ENCODE results near the gene HNRNPH1. TPM values are rescaled to one million over a fixed set of nuclear protein-coding genes. Genes with fewer than 3 reads are reported as not detected.

Gene HNRNPH1
- total RNA-seq, 1 experiment from 2014 or later: 865 TPM

DNA sequence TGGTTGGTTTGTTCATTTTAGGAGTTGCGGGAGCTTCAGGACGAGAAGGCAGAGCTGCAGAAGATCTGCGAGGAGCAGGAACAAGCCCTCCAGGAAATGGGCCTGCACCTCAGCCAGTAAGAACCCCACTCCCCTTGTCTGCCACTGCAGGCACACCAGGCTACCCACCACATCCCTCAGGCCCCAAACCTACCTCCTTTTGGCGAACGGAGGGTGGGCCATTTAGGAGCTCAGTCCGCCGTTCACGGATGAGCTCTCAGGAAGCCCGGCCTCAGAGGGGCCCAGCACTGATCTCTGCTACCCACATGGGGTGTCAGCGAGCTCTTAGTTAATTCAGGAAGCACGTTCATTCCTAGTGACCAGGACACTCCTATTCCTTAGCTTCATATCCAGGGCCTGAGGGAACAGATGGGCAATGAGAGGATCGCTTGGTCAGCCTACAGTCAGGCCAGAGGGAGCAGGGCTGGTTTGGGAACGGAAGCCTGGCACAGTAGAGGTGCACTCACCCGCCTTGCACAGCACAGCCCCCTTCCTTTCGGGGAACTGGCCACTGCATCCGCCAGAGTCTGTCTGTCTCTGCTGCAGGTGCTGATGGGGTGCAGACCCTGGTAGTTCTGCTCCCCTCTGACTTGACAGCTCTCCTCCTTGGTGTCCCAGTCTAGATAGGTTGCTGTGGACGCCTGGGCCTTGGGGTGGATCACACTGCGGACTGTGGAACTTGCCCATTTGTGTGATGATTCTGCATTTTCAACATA is 21.4 kb downstream of the HNRNPH1 start:
- POLR2A ChIA-PET: no interaction called here
- no peak for ATAC-seq
- no peak overlapping the region for H3K4me3 Mint-ChIP-seq
- no peak overlapping the region; the same call in 1 of the 2 replicates for H3K27ac Mint-ChIP-seq
- DNase-seq (ENCODE audit: low spot score): peak; percentile 10
- CTCF ChIA-PET: interaction anchor here (1.0 kb wide), 1 partner anchor 67 kb away, joined by 5 read pairs; no protein-coding TSS in a partner anchor
- H3K27me3 Mint-ChIP-seq (ENCODE audit: low read depth): no peaks in the 10 kb centered on the region
- peaks cover 47% of the 10 kb centered on the region for H3K36me3 Mint-ChIP-seq
- no peak for TF ChIP-seq GABPB1 (CRISPR knock-in tag; IDR thresholded peaks at IDR 0.05)
- TF ChIP-seq, protein P1, sequence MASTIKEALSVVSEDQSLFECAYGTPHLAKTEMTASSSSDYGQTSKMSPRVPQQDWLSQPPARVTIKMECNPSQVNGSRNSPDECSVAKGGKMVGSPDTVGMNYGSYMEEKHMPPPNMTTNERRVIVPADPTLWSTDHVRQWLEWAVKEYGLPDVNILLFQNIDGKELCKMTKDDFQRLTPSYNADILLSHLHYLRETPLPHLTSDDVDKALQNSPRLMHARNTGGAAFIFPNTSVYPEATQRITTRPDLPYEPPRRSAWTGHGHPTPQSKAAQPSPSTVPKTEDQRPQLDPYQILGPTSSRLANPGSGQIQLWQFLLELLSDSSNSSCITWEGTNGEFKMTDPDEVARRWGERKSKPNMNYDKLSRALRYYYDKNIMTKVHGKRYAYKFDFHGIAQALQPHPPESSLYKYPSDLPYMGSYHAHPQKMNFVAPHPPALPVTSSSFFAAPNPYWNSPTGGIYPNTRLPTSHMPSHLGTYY (CRISPR knock-in tag; IDR thresholded peaks at IDR 0.05): no peak
- TF ChIP-seq, protein P2, sequence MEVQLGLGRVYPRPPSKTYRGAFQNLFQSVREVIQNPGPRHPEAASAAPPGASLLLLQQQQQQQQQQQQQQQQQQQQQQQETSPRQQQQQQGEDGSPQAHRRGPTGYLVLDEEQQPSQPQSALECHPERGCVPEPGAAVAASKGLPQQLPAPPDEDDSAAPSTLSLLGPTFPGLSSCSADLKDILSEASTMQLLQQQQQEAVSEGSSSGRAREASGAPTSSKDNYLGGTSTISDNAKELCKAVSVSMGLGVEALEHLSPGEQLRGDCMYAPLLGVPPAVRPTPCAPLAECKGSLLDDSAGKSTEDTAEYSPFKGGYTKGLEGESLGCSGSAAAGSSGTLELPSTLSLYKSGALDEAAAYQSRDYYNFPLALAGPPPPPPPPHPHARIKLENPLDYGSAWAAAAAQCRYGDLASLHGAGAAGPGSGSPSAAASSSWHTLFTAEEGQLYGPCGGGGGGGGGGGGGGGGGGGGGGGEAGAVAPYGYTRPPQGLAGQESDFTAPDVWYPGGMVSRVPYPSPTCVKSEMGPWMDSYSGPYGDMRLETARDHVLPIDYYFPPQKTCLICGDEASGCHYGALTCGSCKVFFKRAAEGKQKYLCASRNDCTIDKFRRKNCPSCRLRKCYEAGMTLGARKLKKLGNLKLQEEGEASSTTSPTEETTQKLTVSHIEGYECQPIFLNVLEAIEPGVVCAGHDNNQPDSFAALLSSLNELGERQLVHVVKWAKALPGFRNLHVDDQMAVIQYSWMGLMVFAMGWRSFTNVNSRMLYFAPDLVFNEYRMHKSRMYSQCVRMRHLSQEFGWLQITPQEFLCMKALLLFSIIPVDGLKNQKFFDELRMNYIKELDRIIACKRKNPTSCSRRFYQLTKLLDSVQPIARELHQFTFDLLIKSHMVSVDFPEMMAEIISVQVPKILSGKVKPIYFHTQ (CRISPR knock-in tag; IDR thresholded peaks at IDR 0.05): no peak
- TF ChIP-seq NFATC4 (CRISPR knock-in tag; IDR thresholded peaks at IDR 0.05): no peak
- no peak for TF ChIP-seq NR3C1 (CRISPR knock-in tag; conservative IDR thresholded peaks at IDR 0.05; ENCODE audit: low read depth)
- TF ChIP-seq GRHL2 (CRISPR knock-in tag; IDR thresholded peaks at IDR 0.05; ENCODE audit: insufficient replicate concordance, severe bottlenecking): no peak
- TF ChIP-seq GTF2I (CRISPR knock-in tag; conservative IDR thresholded peaks at IDR 0.05): no peak
- TF ChIP-seq AFF4 (CRISPR knock-in tag; IDR thresholded peaks at IDR 0.05; ENCODE audit: borderline replicate concordance): no peak
- TF ChIP-seq, protein P3, sequence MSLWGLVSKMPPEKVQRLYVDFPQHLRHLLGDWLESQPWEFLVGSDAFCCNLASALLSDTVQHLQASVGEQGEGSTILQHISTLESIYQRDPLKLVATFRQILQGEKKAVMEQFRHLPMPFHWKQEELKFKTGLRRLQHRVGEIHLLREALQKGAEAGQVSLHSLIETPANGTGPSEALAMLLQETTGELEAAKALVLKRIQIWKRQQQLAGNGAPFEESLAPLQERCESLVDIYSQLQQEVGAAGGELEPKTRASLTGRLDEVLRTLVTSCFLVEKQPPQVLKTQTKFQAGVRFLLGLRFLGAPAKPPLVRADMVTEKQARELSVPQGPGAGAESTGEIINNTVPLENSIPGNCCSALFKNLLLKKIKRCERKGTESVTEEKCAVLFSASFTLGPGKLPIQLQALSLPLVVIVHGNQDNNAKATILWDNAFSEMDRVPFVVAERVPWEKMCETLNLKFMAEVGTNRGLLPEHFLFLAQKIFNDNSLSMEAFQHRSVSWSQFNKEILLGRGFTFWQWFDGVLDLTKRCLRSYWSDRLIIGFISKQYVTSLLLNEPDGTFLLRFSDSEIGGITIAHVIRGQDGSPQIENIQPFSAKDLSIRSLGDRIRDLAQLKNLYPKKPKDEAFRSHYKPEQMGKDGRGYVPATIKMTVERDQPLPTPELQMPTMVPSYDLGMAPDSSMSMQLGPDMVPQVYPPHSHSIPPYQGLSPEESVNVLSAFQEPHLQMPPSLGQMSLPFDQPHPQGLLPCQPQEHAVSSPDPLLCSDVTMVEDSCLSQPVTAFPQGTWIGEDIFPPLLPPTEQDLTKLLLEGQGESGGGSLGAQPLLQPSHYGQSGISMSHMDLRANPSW (CRISPR knock-in tag; conservative IDR thresholded peaks at IDR 0.05; ENCODE audit: low read depth): no peak
- no peak for TF ChIP-seq TEAD1 (CRISPR knock-in tag; IDR thresholded peaks at IDR 0.05)
- no peak for TF ChIP-seq E2F1 (CRISPR knock-in tag; IDR thresholded peaks at IDR 0.05)
- TF ChIP-seq ZNF317 (CRISPR knock-in tag; IDR thresholded peaks at IDR 0.05; ENCODE audit: borderline replicate concordance, low read depth): no peak
- TF ChIP-seq MXD4 (CRISPR knock-in tag; IDR thresholded peaks at IDR 0.05; ENCODE audit: borderline replicate concordance): no peak
- no peak for TF ChIP-seq ZMAT4 (CRISPR knock-in tag; IDR thresholded peaks at IDR 0.05)
- no peaks in the 10 kb centered on the region for H3K9me3 Mint-ChIP-seq
- no peaks in the 10 kb centered on the region for H3K4me1 Mint-ChIP-seq
